HG02981 (cell line): ENCODE measurements around the gene GGTA1.
"Not testable (repeated sequence)": the region's sequence is repeated elsewhere in the genome, so short reads cannot be mapped to it uniquely, and the experiment has no call there.

ENCODE experiments used
- ATAC-seq: cut with Tn5 transposase; IDR thresholded peaks from one replicate; pipeline ENCODE4 v1.9.1; 2021; ENCODE audit warnings: mild to moderate bottlenecking, moderate library complexity; ENCODE audit not compliant: unreplicated experiment

The GGTA1 gene

DNA sequence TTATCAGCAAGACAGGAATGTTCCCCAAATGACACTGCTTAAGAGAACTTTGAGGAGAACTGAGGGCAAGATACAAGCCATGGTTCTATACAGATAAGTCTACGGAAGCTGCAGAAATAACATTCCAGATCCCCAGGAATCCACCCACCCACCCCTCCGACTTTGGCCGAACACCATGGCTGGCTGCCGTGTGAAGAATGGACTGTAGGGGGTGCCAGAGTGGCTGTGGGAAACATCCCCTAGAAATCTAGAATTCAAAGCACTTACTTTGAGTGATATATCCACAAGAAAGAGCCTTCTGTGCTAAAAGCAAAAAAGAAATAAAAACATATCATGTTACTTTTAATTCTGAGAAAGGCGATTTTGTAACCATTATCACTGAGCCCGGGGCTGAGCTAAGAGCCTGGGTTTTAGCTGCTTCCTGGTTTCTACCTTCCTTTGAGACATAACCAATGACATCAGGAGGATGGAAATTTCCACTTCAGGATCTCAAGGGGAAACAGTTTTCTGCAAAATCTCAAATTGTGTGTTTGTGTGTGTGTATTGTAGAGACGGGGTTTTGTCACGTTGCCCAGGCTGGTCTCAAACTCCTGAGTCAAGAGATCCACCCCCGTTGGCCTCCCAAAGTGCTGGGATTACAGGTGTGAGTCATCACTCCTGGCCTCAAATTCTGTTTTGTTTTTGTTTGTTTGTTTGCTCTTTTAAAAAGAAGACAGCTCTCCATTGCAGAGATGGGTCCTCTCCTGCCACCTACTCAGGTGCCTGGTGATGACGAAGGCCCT, 36.4 kb downstream of the GGTA1 start:
- ATAC-seq: no peak

GRCh38 chr9:121459513-121459912, 40.1 kb downstream of the GGTA1 start:
- ATAC-seq: no peak

DNA sequence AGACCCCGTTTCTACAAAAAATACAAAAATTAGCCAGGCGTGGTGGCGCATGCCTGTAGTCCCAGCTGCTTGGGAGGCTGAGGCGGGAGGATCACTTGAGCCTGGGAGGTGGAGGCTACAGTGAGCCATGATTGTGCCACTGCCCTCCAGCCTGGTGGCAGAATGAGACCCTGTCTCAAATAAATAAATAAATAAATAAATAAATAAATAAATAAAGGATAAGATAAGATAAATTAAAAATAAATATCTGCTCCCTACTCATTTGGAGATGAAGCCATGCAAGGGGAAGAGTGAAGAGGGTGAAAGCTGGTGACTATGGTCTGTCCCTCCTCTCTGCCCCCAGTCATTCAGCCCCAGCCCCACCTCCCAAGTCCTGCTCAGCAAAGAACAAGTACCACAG, 41.2 kb downstream of the GGTA1 start:
- ATAC-seq: not testable (repeated sequence)

DNA sequence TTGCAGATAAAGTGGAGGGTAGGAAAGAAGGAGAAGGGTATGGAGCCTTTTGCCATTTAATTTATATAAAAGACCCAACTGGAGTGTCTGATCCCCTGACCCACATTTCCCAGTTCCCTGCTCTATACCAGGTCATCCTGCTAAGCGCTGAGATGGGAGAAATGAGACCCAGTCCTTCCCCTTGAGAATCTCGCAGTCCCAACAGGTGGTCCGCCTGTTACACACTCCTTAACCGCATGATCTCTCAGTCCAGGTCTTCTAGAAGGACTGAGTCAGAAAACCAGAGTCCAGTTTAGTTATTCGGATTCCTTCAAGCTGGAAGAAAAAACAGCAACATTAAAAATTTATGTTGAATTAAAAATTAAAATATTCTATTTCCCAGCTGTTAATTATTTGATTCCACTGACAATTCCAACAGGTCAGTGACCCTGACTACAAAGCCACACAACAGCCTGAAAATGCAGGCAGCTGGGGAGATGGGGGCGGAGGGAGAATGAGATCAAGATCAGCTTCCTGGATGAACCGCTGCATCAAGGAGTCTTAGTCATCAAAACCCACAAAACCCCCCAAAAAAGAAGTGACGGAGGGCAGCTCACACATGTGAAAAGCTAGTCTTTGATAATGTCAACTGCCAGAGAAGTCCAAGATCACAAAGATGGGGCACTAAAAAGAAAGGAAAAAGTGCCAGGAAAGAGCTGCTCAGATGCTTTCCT, 44.0 kb downstream of the GGTA1 start:
- ATAC-seq: no peak

DNA sequence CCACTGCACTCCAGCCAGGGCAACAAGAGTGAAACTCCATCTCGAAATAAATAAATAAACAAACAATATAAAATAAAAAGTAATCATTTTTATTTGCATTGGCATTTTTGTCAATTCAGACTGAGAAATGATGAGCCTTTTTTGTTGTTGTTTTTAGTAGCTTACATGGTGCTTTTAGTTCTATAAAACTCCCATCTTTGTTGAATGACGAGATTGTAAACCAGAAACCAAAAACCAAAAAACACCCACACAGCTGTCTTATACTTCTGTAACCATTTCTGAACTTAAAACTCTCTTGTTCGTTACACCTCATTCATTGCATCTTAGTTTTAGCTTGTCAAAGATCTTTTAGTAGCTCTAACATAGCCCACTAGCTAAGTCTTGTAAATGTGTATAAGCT, 44.7 kb downstream of the GGTA1 start:
- no peak for ATAC-seq

DNA sequence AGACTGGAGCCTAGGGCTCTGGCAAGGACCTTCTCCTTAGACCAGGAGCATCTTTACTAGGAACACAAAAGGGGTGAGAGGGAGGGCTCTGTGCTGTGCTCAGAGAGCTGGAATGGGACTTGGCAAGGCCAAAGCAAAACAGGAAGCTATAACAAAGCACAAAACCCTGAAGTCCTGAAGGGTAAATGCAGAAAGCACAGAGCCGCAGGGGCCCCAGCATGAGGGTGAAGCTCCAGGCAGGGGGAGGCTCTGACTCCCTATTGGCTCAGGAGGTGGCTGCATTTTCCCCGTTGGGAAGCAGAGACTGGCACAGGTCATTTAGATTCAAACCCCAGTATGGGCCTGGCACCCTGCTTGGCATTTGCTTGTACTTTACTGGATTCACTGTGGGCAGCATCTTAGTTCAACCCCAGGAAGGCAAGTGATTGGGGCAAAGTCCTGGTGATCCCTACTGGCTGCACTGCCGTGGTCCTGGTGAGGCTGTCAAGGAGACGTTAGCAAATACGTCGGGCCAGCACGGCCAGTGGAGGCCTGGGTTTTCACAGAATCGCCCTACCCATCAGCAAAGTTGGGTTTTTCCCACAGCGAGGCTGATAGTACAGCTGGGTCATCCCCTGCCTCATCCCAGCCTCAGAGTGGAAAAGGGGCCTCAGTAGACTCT, 46.3 kb downstream of the GGTA1 start:
- ATAC-seq: no peak

DNA sequence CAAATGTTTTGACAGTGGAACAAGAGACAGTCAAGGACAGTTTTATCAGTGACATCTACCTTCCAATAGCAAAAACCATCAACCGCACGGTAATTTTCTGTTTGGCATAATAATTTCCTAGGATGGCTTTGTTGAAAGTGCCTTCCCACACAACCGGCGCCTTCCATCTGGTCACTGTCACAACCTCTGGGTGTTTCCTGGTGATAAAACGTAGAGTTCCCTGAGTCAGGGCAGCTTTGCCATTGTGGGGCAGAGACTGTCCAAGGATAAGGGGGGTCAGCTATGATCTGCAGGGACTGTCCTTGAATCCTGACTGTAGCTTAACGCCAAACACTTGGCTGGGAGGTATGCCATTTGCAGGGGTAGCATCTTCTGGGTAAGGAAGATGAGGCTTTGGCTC, 47.6 kb downstream of the GGTA1 start:
- ATAC-seq: no peak

GRCh38 chr9:121451586-121451985, 48.1 kb downstream of the GGTA1 start:
- ATAC-seq: no peak

- ATAC-seq: no peak
These were observed 49.4 kb downstream of the GGTA1 start for GRCh38 chr9:121450241-121450640.

DNA sequence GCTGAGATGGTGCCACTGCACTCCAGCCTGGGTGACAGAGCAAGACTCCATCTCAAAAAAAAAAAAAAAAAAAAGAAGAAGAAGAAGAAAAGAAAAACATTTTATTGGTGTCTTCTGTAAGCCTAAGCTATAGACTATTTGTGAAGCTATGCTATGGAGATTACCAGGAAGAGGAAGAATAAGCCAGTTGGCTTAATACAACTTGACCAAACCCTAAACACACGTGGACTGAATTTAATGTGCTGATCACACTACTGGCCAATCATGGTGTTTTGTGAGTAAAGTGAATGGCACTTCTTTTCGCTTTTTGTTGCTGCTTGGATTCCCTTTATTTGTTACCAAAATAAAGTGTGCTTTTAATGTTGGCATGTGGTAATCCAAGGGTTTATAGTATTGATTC, 49.9 kb downstream of the GGTA1 start:
- no peak for ATAC-seq

- ATAC-seq: no peak
These were observed 52.3 kb downstream of the GGTA1 start for GRCh38 chr9:121447321-121447834.

- no peak for ATAC-seq
These were observed 53.7 kb downstream of the GGTA1 start for GRCh38 chr9:121445986-121446385.

DNA sequence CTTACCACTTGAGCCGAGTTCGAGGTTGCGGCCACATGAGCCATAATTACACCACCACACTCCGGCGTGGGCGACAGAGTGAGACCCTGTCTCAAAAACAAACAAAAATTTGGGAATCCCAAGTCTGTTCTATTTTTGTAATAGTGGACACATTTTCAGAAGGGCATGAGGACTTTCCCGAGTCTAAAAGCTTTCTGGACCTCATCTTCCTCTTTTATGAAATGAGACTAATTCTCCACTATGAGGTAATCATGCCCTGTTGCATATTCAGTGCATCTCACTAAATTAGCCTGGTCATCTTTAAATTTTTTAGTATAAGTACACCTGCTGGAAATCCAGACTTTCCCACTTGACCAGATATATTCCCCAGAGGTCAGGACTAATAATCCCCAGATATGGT, 55.7 kb downstream of the GGTA1 start:
- no peak for ATAC-seq

DNA sequence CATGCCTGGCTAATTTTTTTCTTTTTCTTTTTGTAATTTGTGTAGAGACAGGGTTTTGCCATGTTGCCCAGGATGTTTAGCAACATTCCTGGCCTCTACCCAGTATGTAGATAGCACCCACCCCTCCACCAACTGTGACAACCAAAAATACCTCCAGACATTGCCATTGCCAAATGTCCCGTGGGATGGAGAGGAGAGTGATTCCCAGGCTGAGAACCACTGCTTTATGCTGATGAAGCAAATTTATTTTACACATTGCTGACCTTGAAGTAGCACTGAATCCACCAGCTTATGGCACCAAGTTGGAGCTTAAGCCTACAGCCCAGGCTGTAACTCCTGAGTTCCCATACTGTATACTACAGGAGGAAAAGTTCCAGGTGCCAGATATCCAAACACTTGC, 58.5 kb downstream of the GGTA1 start:
- no peak for ATAC-seq

- no peak for ATAC-seq
These were observed 59.7 kb downstream of the GGTA1 start for GRCh38 chr9:121439711-121440664.

DNA sequence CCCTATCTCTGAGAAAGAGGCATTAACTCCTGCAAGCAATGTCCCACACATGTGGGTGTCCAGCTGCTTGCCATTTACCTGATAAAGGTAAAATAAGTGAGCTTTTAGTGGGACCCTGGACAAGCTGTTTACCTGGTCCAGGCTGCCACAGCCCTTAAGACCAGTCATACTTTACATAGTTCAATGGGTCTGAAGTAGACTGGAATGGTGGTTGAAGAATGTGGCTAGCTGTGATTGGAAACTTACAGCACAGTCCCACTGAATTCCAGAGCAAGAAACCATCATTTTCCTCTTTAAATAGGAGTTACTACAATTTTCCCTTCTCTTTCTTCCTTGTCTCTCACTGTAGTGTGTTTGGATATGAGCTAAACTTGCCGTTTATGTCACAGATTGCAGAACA, 60.6 kb downstream of the GGTA1 start:
- no peak for ATAC-seq

GRCh38 chr9:121437891-121438290, 61.8 kb downstream of the GGTA1 start:
- no peak for ATAC-seq

DNA sequence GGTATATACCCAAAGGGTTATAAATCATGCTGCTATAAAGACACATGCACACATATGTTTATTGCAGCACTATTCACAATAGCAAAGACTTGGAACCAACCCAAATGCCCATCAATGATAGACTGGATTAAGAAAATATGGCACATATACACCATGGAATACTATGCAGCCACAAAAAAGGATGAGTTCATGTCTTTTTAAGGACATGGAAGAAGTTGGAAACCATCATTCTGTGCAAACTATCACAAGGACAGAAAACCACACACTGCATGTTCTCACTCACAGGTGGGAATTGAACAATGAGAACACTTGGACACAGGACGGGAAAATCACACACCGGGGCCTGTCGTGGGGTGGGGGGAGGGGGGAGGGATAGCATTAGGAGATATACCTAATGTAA, 62.6 kb downstream of the GGTA1 start:
- ATAC-seq: not testable (repeated sequence)

DNA sequence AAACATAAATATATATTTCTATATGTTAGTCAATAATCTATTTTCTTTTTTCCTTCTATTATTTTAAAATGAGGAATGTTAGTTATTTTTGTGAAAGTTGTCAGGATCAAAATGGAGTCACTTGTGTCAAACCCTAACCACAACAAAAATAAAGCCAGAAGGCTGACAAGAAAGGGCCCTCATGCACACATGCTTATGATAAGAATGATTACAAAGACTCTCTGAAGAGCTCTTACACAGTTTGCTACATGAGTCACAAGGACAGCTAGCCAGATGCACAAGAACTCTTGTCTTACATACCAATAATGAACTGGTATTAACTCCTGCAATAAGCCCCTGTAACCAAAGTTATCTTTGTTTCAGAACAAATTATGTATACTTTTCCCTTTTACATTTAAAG, 64.7 kb downstream of the GGTA1 start:
- no peak for ATAC-seq

GRCh38 chr9:121427899-121428298, 71.7 kb downstream of the GGTA1 start:
- no peak for ATAC-seq

- ATAC-seq: no peak
These were observed 75.6 kb downstream of the GGTA1 start for GRCh38 chr9:121424024-121424432.
